NCI-H460 (cell line): ENCODE measurements around the gene BICRAL. TPM values are rescaled to one million over a fixed set of nuclear protein-coding genes. Genes with fewer than 3 reads are reported as not detected.
"Not testable (repeated sequence)": the region's sequence is repeated elsewhere in the genome, so short reads cannot be mapped to it uniquely, and the experiment has no call there.

ENCODE experiments used
- DNase-seq: peaks from one replicate; pipeline ENCODE4 v3.0.0-alpha.2; 2016; ENCODE audit warnings: low read depth; ENCODE audit errors: extremely low read depth
- total RNA-seq: library from RNA; depleted of rRNA; stranded (reverse); fragments of >200 nt; shearing (Covaris generic); gene quantifications from 2 replicates; pipeline ENCODE4 v1.2.3, GENCODE V29; 2014

The BICRAL gene
- total RNA-seq, 1 experiment from 2014 or later: 7.3 TPM

DNA sequence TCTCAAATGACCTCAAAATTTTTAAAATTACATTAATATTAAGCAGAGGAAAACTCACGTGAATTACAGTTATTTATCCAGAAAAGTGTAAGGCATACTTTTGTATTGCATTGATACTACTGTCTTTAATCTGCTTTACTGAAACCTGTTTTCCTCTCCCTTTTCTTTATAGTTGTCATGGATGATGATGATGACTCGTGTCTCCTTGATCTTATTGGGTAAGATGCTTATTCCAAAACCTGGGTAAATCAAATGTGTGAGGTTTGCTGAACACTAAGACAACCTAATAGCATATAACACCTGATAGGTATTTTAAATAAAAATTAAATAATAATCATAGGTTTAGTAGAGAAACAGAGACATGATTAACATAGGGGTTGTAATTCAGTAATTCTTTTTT, 40.0 kb downstream of the BICRAL start:
- no peak for DNase-seq

DNA sequence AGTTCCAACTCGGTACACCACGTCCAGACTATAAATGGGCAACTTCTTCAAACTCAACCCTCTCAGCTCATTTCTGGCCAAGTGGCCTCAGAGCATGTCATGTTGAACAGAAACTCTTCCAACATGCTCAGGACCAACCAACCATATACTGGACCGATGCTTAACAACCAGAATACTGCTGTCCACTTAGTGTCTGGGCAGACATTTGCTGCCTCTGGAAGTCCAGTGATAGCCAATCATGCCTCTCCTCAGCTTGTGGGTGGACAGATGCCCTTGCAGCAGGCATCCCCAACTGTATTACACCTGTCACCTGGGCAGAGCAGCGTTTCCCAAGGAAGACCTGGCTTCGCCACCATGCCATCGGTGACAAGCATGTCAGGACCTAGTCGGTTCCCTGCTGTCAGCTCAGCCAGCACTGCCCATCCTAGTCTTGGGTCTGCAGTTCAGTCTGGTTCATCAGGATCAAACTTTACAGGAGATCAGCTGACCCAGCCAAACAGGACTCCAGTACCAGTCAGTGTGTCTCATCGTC, 47.8 kb downstream of the BICRAL start:
- DNase-seq: no peak

DNA sequence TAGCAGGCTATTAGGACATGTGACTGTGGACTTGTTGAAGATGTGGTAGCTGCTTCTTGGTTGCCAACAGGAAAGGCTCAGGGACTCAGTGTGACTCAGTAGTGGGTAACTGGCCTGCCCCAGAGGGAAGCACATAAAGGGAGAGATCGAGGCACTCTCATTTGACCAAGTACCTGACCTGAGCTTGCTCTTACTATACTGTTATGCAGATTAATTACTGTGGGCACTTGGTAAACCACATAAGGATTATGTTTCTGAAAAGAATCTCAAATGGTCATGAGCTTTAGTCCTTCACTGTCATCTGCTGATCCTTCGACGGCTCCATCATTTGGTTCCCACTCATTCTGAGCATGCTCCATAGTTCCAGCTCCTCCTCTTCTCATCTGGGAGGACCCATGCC, 49.4 kb downstream of the BICRAL start:
- DNase-seq: no peak

DNA sequence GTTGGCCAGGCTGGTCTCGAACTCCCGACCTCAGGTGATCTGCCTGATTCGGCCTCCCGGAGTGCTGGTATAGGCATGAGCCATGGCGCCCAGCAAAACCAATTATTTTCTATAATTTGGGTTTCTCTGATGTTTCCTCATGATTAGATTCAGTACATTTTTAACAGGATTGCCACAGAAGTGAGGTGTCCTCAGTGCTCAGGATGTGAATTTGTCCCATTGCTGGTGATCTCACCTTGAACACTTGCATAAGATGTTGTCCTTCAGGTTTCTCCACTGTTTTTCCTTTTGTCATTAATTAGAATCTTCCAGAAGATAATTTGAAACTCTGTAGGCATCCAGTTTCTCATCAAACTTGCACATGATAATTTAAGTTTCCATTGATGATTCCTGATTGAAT, 52.2 kb downstream of the BICRAL start:
- no peak for DNase-seq

DNA sequence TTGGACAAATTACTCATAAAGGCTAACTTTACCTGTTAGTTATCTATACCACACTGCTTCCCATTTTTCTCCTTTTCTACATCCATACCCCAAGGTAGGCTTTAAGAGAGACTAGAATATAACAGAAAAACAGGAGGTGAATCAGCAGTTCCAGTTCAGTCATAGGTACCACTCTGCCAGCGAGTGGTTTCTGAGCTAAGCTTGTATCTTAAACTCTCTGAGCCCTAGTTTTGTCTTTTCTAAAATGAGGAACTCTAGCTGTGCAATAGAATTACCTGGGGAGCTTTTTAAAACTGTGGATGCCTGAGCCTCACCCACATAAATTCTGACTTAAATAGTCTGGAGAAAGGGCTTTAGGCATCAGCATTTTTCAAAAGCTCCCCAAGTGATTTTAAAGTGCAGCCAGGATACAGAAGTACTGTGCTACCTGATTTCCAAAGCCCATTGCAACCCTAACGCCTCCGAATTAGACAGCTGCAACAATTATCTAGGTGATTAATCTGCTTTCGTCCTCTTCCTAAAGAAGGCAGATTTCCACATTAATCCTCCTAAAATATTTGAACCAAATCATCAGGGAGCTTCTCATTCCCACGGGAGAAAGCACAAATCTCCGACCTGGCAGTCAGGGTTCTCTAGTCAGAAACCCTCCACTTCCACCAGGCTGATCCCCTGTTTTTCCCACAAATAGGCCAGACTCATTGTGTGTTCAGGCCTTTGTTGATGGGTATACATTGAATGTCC, 60.2 kb downstream of the BICRAL start:
- DNase-seq: no peak

DNA sequence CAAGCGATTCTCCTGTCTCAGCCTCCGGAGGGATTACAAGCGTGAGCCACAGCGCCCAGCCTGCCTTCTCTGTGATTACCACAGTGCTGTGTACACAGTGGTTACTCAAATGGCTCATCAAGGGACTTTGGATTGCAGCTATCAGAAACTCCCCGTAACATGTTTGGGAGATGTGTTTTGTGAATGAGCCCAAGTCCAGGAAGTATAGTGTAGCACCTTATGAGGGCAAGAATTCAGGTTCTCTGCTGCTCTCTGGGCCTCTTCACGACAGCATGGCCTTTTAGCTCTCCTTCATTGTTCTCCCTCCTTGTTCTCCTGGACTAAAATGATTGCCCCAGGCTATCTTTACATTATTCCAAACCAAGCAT, 63.5 kb downstream of the BICRAL start:
- no peak for DNase-seq

DNA sequence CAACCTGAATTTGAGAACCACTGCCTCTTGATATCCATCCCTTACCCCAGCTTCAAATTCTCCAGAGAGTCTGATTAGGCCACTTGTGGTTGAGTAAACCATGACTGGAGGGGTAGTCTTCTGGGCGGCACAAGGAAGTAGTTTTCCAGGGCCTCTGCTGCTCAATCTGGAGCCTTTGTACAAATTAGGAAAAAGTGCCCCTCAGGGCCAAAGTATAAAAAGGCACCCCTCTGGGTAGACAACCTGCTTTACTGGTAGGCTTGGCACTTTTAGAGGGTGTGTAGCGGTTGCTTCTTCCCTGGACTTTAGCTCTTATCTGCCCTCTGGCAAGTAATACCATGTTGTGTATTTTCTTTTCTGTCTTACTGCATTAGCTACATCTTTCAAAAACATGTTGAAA, 64.7 kb downstream of the BICRAL start:
- no peak for DNase-seq

DNA sequence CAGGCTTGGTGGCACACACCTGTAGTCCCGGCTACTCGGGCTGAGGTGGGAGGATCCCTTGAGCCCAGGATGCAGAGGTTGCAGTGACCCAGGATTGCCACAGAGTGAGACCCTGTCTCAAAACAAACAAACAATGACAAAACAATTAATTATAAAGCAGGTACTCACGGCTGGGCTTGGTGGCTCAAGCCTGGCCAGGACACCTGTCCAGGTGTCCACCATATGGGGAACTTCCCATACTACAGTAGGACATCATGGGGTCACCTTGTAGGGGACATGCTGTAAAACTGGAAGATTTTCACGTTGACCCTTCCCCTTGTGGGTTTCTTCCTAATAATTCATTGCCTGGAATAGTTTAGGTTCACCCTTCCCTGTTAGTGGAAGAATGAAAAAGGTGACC, 66.8 kb downstream of the BICRAL start:
- DNase-seq: no peak

DNA sequence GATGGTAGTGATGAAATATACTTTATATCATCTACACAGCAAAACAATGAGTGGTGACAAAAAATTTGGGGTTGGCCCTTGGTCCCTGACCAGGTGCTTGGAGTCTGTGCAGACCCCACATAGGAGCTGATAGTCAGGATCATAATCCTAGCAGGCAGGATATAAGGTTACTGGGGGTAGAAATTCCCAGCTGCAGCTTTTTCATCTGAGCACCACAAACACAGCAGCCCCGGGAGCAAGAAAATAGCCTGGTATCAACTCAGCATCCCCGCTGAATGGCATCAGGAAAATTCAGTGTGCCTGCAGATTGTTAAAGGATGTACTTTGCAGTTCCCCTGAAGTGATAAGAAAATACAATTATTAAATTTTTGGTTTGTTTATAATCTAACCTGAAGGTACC, 69.7 kb downstream of the BICRAL start:
- no peak for DNase-seq

DNA sequence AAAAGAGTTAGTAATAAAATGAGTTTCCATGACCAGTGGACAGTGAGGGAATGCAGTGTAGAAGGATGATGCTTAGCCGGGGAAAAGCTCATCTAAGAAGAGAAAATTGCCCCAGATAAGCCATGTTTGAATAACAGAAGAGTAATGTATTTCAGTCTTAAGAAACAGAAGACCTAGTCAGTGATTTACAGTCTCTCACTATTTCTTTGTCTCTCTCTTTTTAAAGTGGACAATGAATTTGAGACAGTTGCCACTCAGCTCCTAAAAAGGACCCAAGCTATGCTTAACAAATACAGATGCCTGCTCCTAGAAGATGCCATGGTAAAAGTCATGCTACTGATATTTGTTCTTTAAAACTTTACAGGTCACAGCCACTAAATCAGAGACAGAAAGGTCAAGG, 78.2 kb downstream of the BICRAL start:
- DNase-seq: no peak

DNA sequence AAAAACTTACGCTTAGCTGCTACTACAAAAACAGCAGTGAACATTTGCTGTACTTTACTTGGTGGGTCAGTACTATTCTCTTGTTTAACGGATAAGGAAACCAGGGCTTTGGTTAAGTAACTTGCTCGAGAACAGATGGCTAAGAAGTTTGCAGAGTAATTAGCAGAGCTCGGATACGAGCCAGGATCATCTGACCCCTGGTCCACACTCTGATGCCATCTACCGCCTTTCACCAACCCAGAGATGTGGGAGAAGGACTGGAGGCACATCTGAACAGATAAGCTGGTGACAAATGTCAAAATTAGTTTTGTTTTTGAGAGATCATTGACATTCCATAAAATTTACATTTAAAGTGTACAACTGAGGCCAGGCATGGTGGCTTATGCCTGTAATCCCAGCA, 78.6 kb downstream of the BICRAL start:
- no peak for DNase-seq

DNA sequence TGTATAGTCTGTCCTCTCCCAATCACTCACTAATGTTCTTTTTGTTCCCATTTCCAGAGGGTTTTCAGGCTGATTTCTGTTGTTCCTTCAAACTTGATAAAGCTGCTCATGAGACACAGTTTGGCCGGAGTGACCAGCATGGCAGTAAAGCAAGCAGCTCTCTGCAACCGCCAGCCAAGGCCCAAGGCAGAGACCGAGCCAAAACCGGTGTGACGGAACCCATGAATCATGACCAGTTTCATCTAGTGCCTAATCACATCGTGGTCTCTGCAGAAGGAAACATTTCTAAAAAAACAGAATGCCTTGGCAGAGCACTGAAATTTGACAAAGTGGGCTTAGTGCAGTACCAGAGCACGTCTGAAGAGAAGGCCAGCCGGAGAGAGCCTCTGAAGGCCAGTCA, 82.8 kb downstream of the BICRAL start:
- no peak for DNase-seq

DNA sequence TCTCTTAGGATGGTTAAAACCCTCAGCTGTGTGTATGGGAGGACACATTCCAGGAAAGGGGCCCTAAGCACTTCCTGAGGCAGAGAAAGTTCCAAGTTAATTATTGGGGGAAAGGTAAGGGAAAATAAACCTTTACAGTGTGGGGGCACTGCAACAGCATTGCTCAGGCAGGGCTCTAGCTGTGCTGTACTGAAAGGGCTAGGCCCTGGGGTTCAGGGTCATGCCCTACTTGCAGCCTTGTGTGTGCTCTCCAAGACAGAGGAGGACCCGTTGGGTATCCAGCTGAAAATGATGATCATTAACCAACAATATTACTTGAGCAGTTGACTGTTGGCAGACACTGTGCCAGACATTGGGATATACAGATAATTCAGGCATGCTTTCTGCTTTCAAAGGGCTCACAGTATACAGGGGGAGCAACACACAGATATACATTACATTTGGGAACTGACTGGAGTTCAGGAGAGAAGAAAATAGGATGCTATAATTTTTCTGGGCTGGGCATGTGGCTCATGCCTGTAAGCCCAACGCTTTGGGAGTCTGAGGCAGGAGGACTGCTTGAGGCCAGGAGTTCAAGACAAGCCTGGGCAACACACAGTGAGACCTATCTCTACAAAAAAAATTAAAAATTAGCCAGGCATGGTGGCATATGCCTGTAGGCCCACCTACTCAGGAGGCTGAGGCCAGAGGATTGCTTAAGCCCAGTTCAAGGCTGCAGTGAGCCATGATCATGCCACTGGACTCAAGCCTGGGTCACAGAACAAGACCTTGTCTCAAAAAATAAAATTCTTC, 88.5 kb downstream of the BICRAL start:
- no peak for DNase-seq

DNA sequence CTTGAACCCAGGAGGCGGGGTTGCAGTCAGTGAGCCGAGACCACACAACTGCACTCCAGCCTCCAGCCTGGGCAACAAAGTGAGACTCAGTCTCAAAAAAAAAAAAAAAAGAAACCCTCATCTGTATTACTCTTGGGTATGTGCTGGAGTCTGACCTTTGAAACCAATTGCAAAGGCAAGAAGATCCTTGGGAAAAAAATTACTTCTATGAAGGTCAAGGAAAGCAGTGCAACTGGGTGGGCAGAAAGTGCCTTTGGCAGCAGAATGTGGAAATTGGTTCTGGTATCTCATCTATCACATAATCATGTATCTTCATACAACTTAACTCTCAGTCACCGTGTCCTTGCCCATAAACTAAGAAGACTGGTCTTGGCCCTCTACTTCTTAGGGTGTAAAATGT, 89.9 kb downstream of the BICRAL start:
- DNase-seq: no peak

DNA sequence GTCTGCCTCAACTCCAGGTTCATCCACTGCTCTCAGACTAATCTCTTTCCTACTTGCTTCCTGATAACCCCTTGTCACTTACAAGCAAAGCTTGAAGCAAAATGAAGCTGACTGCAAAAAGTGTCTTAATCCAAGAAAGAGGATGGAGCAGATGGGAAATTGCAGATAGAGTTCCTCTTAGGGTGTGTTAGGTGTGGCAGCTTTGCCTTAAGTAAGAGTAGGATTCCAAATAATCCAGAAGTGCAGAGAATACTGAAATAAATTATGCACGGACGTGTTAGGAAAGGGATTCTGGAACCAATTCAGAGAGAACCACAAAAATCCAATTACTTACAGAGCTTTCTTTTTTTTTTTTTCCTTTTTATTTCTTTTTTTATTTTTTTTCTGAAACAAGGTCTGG, 91.5 kb downstream of the BICRAL start:
- no peak for DNase-seq

DNA sequence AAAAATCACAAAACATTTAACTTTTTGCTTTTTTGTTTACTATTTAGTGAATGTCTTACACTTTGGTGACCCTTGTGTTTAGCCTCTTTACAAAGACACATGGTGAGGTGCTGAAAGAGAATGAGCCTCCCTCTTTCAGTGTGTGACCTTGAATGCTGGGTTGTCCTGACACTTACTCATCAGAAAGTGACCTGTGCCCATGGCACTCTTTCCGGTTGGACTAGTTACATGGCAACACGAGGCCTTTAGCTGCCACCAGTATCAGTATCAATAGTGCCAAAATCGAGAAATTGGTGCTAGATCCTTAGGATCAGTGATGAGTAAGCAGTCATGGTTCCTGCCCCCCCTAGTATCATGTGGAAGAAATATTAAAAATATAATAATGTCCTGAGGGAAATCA, 95.8 kb downstream of the BICRAL start:
- no peak for DNase-seq

DNA sequence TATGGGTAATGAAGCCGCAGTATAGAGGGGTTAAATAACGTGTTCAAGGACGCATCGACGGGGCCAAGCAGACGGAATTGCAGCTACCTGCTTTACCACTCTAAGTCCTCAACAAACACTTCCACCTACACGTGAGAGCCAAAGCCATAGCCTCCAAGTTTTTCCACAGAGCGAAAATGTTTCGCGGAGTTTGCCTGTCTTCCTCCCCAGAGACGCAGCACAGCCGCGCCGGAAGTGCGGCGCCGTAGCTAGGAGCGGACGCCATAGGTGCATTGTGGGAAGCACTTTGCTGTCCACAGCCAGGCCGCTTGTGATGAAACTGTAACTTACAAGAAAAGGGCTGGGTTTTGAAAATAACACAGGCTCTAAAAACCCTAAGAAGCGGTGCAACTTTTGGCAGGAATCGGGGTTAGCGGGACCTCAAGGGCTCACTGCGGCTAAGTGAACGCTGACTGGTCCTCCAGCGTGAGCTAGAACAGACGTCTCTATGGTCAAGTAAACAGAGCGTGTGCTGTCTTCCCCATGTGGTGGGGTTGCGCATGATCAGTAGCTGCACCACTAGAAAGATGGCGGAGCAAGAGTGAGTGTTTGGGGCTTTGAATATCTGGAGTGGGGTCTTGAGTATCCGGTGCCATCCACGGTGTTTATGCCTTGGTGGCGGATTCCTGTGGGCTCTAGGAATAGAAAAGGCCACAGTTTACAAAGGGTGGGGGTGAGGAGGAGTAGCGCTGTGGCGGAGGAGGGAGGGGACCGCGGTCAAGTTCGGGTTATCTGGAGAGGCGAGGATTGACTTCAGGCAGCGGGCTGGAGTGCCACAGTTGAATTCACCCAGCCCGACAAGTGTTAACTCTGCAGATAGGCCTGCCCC, 97.8 kb downstream of the BICRAL start, which contains the start of gene RPL7L1:
TSS of gene RPL7L1 (plus strand) at position 245 of the 868 bp plus-strand sequence. CDS start at position 540, 295 bp downstream.
- DNase-seq: peak; percentile 78

DNA sequence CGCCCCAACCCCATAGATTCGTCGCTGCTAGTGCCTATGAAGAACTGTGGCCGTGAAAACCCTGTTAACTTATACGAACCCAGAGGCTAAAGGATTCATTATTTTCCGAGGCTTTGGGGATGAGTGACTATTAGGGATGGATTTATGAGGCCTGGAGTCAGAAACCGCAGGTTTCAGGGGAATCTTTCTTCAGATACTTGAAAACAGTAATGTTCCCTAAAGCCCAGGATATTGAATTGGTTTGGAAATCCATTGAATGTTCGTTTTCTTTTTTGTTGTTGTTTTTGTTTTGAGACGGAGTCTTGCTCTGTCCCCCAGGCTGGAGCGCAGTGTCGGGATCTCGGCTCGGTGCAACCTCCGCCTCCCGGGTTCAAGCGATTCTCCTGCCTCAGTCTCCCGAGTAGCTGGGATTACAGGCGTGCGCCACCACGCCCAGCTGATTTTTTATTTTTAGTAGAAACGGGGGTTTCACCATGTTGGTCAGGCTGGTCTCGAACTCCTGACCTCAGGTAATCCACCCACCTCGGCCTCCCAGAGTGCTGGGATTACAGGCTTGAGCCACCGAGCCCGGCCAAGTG, 98.5 kb downstream of the BICRAL start:
- not testable (repeated sequence) for DNase-seq

DNA sequence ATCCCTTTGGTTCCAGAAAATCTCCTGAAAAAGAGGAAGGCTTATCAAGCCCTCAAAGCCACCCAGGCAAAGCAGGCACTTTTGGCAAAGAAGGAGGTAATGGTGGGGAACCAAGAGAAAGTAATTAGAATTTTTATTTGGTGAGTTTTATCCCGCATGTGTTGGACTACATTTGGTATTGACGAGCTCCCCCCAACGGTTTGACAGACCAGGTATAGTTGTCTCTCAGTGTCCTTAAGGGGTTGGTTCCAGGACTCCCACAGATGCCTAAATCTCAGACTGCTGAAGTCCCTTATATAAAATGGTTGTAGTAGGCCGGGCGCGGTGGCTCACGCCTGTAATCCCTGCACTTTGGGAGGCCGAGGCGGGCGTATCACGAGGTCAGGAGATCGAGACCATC, 99.0 kb downstream of the BICRAL start:
- DNase-seq: not testable (repeated sequence)

DNA sequence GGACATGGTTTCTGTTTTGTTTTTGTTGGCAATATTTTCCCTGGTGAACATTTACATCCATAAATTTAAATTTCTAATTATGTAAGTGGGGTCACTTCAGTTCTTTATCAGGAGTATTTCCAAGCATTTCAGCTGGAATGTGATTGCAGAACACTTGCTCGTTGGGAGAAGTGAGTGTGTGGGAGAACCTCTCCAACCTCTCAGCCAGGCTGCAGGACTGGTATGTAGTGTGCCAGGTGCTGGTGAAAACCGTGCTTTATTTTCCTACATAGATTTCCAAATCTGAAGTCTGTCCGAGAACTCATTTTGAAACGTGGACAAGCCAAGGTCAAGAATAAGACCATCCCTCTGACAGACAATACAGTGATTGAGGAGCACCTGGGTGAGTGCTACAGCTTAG, 103.8 kb downstream of the BICRAL start:
- DNase-seq: no peak

DNA sequence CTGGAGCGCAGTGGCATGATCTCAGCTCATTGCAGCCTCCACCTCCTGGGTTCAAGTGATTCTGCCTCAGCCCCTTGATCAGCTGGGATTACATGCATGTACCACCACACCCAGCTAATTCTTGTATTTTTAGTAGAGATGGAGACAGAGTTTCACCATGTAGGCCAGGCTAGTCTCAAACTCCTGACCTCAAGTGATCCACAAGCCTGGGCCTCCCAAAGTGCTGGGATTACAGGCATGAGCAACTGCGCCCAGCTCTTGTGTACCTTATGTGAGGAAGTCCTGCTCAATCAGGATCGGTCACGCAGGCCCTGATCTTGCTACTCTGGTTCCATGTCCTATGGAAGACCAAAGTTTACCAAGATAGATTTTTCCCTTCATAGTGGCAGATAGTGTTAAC, 106.3 kb downstream of the BICRAL start:
- DNase-seq: not testable (repeated sequence)
